H1 (cell line): ENCODE results near the gene MAGEA9B. TPM values are rescaled to one million over a fixed set of nuclear protein-coding genes. Genes with fewer than 3 reads are reported as not detected.
"Not testable (repeated sequence)": the region's sequence is repeated elsewhere in the genome, so short reads cannot be mapped to it uniquely, and the experiment has no call there.

ENCODE experiments used
- CTCF ChIA-PET: fragments of 300-600 bp; sonication (Branson Sonifier 250); formaldehyde crosslinking; loops from one replicate; lab custom pipeline; 2021; ENCODE audit not compliant: partially characterized antibody; lab: Charles Lee
- POLR2A ChIA-PET: fragments of 300-600 bp; sonication (Branson Sonifier 250); formaldehyde crosslinking; loops from one replicate; lab custom pipeline; 2021; ENCODE audit warnings: inconsistent platforms; ENCODE audit not compliant: partially characterized antibody; lab: Charles Lee
- DNase-seq, 2 experiments: peaks; one replicate each; pipeline versions ENCODE4 v3.0.0 to v3.0.0-alpha.2; 2010 to 2022; ENCODE audit warnings: low spot score in 2 of 2, low read depth in 1 of 2, mixed read lengths in 1 of 2
- FAIRE-seq: peaks from 2 replicates; lab custom pipeline; 2011; peaks lifted over from hg19 to GRCh38; lab: Jason Lieb, UNC
- H2AFZ ChIP-seq: 2 replicates; pipeline ENCODE4 v1.8.1; 2012; ENCODE audit warnings: low read length, inconsistent platforms
- H2AK5ac ChIP-seq: 2 replicates; pipeline ENCODE4 v1.6.1; 2013; ENCODE audit warnings: low read depth, low read length
- H2BK120ac ChIP-seq: replicated peaks from 2 replicates; pipeline ENCODE3; 2013; ENCODE audit warnings: low read depth, low read length, inconsistent platforms
- H2BK12ac ChIP-seq: 2 replicates; pipeline ENCODE4 v1.6.1; 2013; ENCODE audit warnings: low read depth, low read length
- H2BK15ac ChIP-seq: 2 replicates; pipeline ENCODE4 v1.6.1; 2013; ENCODE audit warnings: low read length
- H2BK20ac ChIP-seq: 2 replicates; pipeline ENCODE4 v1.6.1; 2013; ENCODE audit warnings: low read length
- H2BK5ac ChIP-seq: 2 replicates; pipeline ENCODE4 v1.6.1; 2013; ENCODE audit warnings: low read depth, low read length
- H3K14ac ChIP-seq: 2 replicates; pipeline ENCODE4 v1.6.1; 2013; ENCODE audit warnings: inconsistent platforms; ENCODE audit not compliant: insufficient read length
- H3K18ac ChIP-seq: 2 replicates; pipeline ENCODE4 v1.6.1; 2013; ENCODE audit warnings: low read length; ENCODE audit errors: extremely low read depth
- H3K23ac ChIP-seq: 2 replicates; pipeline ENCODE4 v1.6.1; 2013; ENCODE audit warnings: inconsistent platforms; ENCODE audit not compliant: insufficient read length
- H3K23me2 ChIP-seq: 2 replicates; pipeline ENCODE4 v1.6.1; 2013; ENCODE audit warnings: low read depth, low read length
- H3K27ac ChIP-seq: 2 replicates; pipeline ENCODE4 v1.6.1; 2011; ENCODE audit warnings: low read depth, low read length, inconsistent platforms
- H3K27me3 ChIP-seq, 4 experiments: replicated peaks in 1 of 4; 1 replicate in 1 of 4; 2 replicates in 3 of 4; pipeline versions ENCODE4 v1.6.1 to v1.8.1; 2011 to 2013; ENCODE audit warnings: low read length in 3 of 4, mild to moderate bottlenecking in 3 of 4, inconsistent platforms in 2 of 4, mixed read lengths in 2 of 4, moderate library complexity in 1 of 4; ENCODE audit not compliant: control insufficient read depth in 3 of 4, insufficient read depth in 3 of 4; ENCODE audit errors: extremely low read depth in 1 of 4
- H3K36me3 ChIP-seq, 4 experiments: 2 replicates each; pipeline versions ENCODE4 v1.6.1 to v1.8.1; 2011 to 2013; ENCODE audit warnings: mild to moderate bottlenecking in 4 of 4, low read length in 3 of 4, moderate library complexity in 2 of 4, control low read depth in 1 of 4, inconsistent platforms in 1 of 4; ENCODE audit not compliant: insufficient read depth in 4 of 4, control insufficient read depth in 2 of 4
- H3K4ac ChIP-seq: replicated peaks from 2 replicates; pipeline ENCODE3; 2013; ENCODE audit warnings: low read length, low read depth, mixed read lengths, inconsistent platforms; ENCODE audit not compliant: insufficient read length
- H3K4me1 ChIP-seq, 4 experiments: replicated peaks in 1 of 4; 1 replicate in 1 of 4; 2 replicates in 3 of 4; pipeline versions ENCODE4 v1.6.1 to v1.8.1; 2011 to 2013; ENCODE audit warnings: low read length in 3 of 4, inconsistent platforms in 2 of 4, mixed read lengths in 1 of 4; ENCODE audit not compliant: insufficient read depth in 4 of 4, control insufficient read depth in 3 of 4
- H3K4me2 ChIP-seq, 2 experiments: 2 replicates each; pipeline versions ENCODE4 v1.6.1 to v1.8.1; 2011 to 2013; ENCODE audit warnings: low read depth in 2 of 2, low read length in 2 of 2, control low read depth in 1 of 2, inconsistent platforms in 1 of 2, mild to moderate bottlenecking in 1 of 2; ENCODE audit not compliant: insufficient read depth in 1 of 2
- H3K4me3 ChIP-seq, 4 experiments: fragments of 200-600, 300-600 bp in 1 of 4; sonication (generic), shearing (Covaris generic), sonication (Bioruptor Twin) in 1 of 4; 2 replicates each; pipeline versions ENCODE4 v1.5.1 to v1.8.1; 2011 to 2016; ENCODE audit warnings: low read length in 4 of 4, low read depth in 3 of 4, control low read depth in 2 of 4, inconsistent platforms in 2 of 4, mild to moderate bottlenecking in 2 of 4, mixed read lengths in 1 of 4, moderate library complexity in 1 of 4; ENCODE audit not compliant: insufficient read depth in 2 of 4; ENCODE audit errors: extremely low read depth in 1 of 4
- H3K56ac ChIP-seq: replicated peaks from 2 replicates; pipeline ENCODE3; 2013; ENCODE audit warnings: low read depth, mild to moderate bottlenecking, mixed read lengths, low read length, inconsistent platforms; ENCODE audit not compliant: insufficient read length
- H3K79me1 ChIP-seq: 2 replicates; pipeline ENCODE4 v1.6.1; 2013; ENCODE audit warnings: low read depth, low read length, control low read depth
- H3K79me2 ChIP-seq, 2 experiments: 2 replicates each; pipeline versions ENCODE4 v1.6.1 to v1.8.1; 2012 to 2013; ENCODE audit warnings: low read length in 2 of 2, mild to moderate bottlenecking in 2 of 2, inconsistent platforms in 1 of 2; ENCODE audit not compliant: insufficient read depth in 2 of 2, control insufficient read depth in 1 of 2
- H3K9ac ChIP-seq, 4 experiments: replicated peaks in 1 of 4; 1 replicate in 1 of 4; 2 replicates in 3 of 4; pipeline versions ENCODE4 v1.6.1 to v1.8.1; 2011 to 2013; ENCODE audit warnings: low read depth in 3 of 4, low read length in 3 of 4, control low read depth in 2 of 4, mild to moderate bottlenecking in 2 of 4, moderate library complexity in 2 of 4, inconsistent platforms in 1 of 4; ENCODE audit errors: extremely low read depth in 1 of 4
- H3K9me3 ChIP-seq, 2 experiments: 2 replicates each; pipeline versions ENCODE4 v1.6.1 to v1.8.1; 2012 to 2013; ENCODE audit warnings: mild to moderate bottlenecking in 2 of 2, moderate library complexity in 2 of 2, control low read depth in 1 of 2, inconsistent platforms in 1 of 2, low read depth in 1 of 2, low read length in 1 of 2, mixed read lengths in 1 of 2; ENCODE audit not compliant: insufficient read depth in 2 of 2
- H4K20me1 ChIP-seq, 2 experiments: replicated peaks in 1 of 2; 2 replicates each; pipeline versions ENCODE3 to v1.8.1; 2011 to 2013; ENCODE audit warnings: inconsistent platforms in 2 of 2, low read length in 2 of 2, mild to moderate bottlenecking in 1 of 2; ENCODE audit not compliant: insufficient read depth in 2 of 2, control insufficient read depth in 1 of 2
- H4K5ac ChIP-seq: 2 replicates; pipeline ENCODE4 v1.6.1; 2013; ENCODE audit warnings: low read length, low read depth, mixed read lengths, inconsistent platforms; ENCODE audit not compliant: insufficient read length
- H4K8ac ChIP-seq: 2 replicates; pipeline ENCODE4 v1.8.0; 2013; ENCODE audit warnings: mild to moderate bottlenecking, moderate library complexity, low read length, inconsistent platforms; ENCODE audit not compliant: insufficient read depth; ENCODE audit errors: extremely low read depth
- H4K91ac ChIP-seq: replicated peaks from 2 replicates; pipeline ENCODE3; 2013; ENCODE audit warnings: low read length, mixed read lengths, inconsistent platforms; ENCODE audit not compliant: insufficient read length
- WGBS, 2 experiments: shearing (Covaris generic) in 1 of 2; methylation state at CpG; one replicate each; pipeline versions ENCODE4 v1.1.6 to v1.1.7; 2013 to 2015; ENCODE audit warnings: low lambda C conversion rate in 2 of 2, mixed read lengths in 2 of 2, inconsistent platforms in 1 of 2, low coverage in 1 of 2, missing lambda C conversion rate in 1 of 2; ENCODE audit not compliant: insufficient replicate concordance in 2 of 2, insufficient coverage in 1 of 2, insufficient read length in 1 of 2; ENCODE audit errors: extremely low coverage in 1 of 2, missing lambda C conversion rate in 1 of 2; 5-methylcytosine and 5-hydroxymethylcytosine counted together
- polyA plus RNA-seq, 7 experiments: library from polyadenylated mRNA; depleted of rRNA in 3 of 7; stranded (reverse) in 5 of 7; unstranded in 2 of 7; fragments of >200 nt in 5 of 7; fragments of 200-250 nt in 2 of 7; gene quantifications; 1 replicate in 5 of 7; 2 replicates in 1 of 7; 4 replicates in 1 of 7; pipeline versions ENCODE4 v1.2.1 to v1.2.3, GENCODE V29; 2011 to 2013; ENCODE audit warnings: missing spikeins in 2 of 7, mixed read lengths in 2 of 7
- total RNA-seq: library from RNA; stranded (reverse); fragmentation: NEBNext Ultra II Directional; extraction: Animal tissue kit (Norgen Biotek cat#: 25700); gene quantifications from 2 replicates; pipeline ENCODE4 v1.2.1, GENCODE V29; 2021

Gene MAGEA9B
- total and polyA plus RNA-seq, 2 of the 8 experiments (the other 6 are each of a cell fraction or from before 2014, with no cell fraction given): 0.06 TPM; not detected in 1

DNA sequence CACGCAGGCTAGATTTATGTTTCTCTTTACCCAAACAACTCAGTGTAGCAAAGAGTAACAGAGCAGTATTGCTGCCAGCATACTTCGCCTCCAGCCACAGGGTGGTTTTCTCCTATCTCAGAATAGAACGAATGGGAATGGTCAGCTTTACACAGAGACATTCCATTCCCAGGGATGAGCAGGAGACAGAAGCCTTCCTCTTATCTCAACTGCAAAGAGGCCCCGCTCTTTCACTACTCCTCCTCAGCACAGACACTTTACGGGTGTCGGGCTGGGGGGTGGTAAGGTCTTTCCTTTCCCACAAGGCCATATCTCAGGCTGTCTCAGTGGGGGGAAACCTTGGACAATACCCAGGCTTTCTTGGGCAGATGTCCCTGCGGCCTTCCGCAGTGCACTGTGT lies 39.6 kb upstream of the MAGEA9B start:
- H3K4me2 ChIP-seq, POLR2A ChIA-PET, H3K27ac ChIP-seq, H3K36me3 ChIP-seq, H2AK5ac ChIP-seq, CTCF ChIA-PET, H4K20me1 ChIP-seq, H3K9ac ChIP-seq, H2BK12ac ChIP-seq, H3K27me3 ChIP-seq, H3K23me2 ChIP-seq, H4K5ac ChIP-seq, H3K9me3 ChIP-seq, H3K14ac ChIP-seq, H2BK15ac ChIP-seq, H4K91ac ChIP-seq, H3K79me1 ChIP-seq, H2BK20ac ChIP-seq, H4K8ac ChIP-seq, H2BK120ac ChIP-seq, H3K56ac ChIP-seq, H2BK5ac ChIP-seq, FAIRE-seq, H3K4me1 ChIP-seq, H3K18ac ChIP-seq, H3K4me3 ChIP-seq, H2AFZ ChIP-seq, H3K23ac ChIP-seq, DNase-seq, H3K4ac ChIP-seq: not testable (repeated sequence)
- H3K79me2 ChIP-seq: peaks cover 0 to 45% of the 10 kb centered on the region in 2 experiments; a peak in 2 of 4 replicates
- WGBS, 2 experiments: 73% methylated on average over 7 of the region's 8 CpGs; no CpG with 5 or more reads in 1 of the 2 experiments

- H3K14ac ChIP-seq, H3K9me3 ChIP-seq, H2BK120ac ChIP-seq, H3K4ac ChIP-seq, H2BK5ac ChIP-seq, CTCF ChIA-PET, H3K36me3 ChIP-seq, H2BK20ac ChIP-seq, H3K56ac ChIP-seq, H4K5ac ChIP-seq, H2BK12ac ChIP-seq, H4K91ac ChIP-seq, DNase-seq, H4K20me1 ChIP-seq, H3K27ac ChIP-seq, H2AK5ac ChIP-seq, H3K4me2 ChIP-seq, H3K79me1 ChIP-seq, H3K18ac ChIP-seq, H2BK15ac ChIP-seq, H3K4me3 ChIP-seq, H4K8ac ChIP-seq, H3K23ac ChIP-seq, POLR2A ChIA-PET, H3K9ac ChIP-seq, FAIRE-seq, H3K4me1 ChIP-seq, H3K27me3 ChIP-seq, H3K23me2 ChIP-seq, H2AFZ ChIP-seq: not testable (repeated sequence)
- H3K79me2 ChIP-seq: peaks cover 0 to 39% of the 10 kb centered on the region in 2 experiments; a peak in 2 of 4 replicates
- no CpG with 5 or more reads among the region's 1 CpG for WGBS, 2 experiments
Observed at GRCh38 chrX:149619662-149620061, 32.4 kb upstream of the MAGEA9B start.
